Skeletal muscle cell (primary cell): ENCODE data around the gene CFAP299.

ENCODE experiments used
- DNase-seq: peaks from one replicate; pipeline ENCODE4 v3.0.0-alpha.2; 2010; ENCODE audit warnings: low read depth
- H3K4me3 ChIP-seq: 2 replicates; pipeline ENCODE4 v1.5.1; 2011; ENCODE audit warnings: low read depth, mild to moderate bottlenecking, control low read depth, low read length, moderate library complexity

Gene CFAP299

GRCh38 chr4:80475236-80475635 lies 139.7 kb downstream of the CFAP299 start:
- no peak for DNase-seq
- H3K4me3 ChIP-seq: no peak overlapping the region

DNA sequence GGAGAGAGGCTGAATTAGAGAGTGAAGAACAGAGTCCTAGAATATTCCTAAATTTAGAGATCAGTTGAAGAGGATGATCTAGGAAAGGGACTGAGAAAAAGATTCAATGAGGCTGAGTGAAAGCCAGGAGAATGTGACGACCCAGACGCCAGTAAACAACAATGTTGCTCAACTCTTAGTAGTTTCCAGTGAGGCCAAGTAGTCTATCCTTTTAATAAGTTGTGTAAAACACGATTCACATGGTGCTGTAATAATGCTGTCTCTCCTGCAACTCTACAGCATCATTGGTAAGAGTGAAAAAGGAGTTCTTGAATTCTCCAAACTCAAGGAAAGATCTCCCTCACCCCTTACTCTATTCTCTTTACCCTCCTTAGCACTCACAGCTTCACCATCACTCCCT lies 140.3 kb downstream of the CFAP299 start:
- no peak overlapping the region for H3K4me3 ChIP-seq

DNA sequence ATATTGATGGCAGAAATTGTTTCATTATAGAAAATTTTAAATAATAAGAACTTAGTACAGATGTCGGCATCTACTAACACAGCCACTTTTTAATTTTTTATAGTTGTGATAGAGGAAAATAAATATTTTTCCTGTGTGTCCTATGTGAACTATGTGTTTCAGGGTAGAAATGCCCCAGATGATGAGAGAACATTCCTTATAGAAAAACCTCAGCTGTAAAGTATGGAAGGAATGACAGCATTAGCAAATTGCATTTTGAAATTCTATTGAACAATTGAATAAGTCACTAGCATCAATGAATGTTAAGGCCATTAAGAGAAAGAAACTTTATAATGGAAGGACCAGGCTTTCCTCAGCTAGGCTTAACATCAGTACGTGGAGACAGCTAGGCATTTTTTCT lies 149.2 kb downstream of the CFAP299 start:
- DNase-seq: no peak
- H3K4me3 ChIP-seq: no peak overlapping the region

More for the DNA sequence above, 140.3 kb downstream of the CFAP299 start:
- no peak for DNase-seq

DNA sequence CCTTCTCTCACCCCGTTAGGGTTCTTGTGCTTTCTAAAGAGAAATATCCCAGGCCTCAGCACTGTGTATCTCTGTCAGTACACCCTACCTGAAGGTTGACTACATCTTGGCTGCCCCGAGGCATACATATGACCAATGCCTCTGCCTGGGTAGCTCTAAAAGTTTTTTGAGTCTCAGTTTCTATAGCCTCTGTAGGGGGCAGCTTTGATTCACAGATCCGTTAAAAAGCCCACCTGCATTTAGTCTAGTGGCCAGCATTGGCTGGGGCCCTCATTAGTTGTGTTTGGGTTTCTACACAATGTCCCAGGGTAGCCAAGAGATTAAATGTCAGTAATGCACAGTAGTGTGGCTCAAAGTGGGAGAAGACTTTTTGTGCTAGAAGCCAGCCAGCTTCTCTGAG lies 151.1 kb downstream of the CFAP299 start:
- no peak overlapping the region for H3K4me3 ChIP-seq
- DNase-seq: no peak

DNA sequence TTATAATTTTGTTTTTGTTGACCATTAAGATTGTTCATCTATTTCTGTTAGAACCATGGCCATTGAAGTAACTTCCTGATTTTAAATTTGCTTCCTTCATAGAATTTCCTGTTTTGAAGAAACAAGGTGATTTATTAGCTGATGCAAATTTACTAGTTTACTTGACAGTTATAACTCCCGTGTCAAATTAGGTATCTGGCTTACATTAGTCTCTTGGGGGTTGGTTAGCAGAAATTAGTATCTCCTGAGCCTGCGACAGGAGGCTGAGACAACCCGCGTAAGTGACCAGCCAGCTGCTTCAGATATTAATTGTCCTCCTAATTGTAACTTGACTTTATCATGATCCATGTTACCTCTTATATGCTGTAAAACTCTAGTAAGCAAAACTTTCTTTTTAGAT lies 154.3 kb downstream of the CFAP299 start:
- H3K4me3 ChIP-seq: no peak overlapping the region

DNA sequence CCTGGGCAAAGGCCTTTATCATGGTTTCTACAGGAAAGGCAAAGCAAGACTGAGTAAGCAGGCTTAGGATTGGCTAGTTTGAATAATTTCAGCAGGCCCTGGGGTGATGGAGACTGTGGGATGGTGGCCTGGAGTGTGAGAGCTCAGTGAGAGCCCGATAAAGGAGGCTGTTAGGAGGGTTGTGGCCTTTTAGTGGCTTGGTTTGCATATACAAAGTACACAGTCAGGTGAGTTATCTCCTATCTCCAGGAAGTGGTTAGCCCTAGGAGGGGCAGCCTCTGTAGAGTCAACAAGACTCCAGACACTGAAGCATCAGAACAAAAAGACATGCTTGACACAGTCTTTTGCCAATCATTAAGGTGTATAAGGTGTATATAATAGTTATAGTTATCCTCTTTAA lies 157.2 kb downstream of the CFAP299 start:
- no peak overlapping the region for H3K4me3 ChIP-seq
- DNase-seq: no peak

More for the DNA sequence above, 154.3 kb downstream of the CFAP299 start:
- DNase-seq: no peak

DNA sequence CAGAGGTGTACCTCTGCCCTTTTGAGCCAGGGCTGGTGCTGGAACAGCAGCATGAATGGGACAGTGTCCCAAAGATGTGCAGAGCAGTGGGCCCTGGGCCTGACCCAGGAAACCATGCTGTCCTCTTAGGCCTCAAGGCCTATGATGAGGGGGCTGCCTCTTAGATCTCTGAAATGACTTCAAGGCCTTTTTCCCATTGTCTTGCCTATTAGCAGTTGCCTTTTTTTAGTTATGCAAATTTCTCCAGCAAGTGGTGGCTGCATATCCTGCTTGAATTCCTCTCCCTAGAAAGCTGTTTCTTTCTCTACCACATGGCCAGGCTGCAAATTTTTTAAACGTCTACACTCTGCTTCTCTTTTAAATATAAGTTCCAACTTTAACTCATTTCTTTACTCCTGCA lies 160.3 kb downstream of the CFAP299 start:
- DNase-seq: no peak
- H3K4me3 ChIP-seq: no peak overlapping the region

DNA sequence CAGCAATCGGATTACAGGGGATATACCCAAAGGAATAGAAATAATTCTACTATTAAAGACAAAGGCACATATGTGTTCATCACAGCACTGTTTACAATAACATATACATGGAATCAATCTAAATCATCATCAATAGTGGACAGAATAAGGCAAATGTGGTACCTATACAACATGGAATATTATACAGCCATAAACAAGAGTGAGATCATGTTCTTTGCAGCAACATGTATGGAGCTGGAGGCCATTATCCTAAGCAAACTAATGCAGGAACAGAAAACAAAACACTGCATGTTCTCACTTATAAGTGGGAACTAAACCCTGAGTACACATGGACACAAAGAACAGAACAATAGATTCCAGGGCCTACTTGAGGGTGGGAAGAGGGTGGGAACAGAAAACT lies 163.2 kb downstream of the CFAP299 start:
- DNase-seq: no peak
- no peak overlapping the region for H3K4me3 ChIP-seq

DNA sequence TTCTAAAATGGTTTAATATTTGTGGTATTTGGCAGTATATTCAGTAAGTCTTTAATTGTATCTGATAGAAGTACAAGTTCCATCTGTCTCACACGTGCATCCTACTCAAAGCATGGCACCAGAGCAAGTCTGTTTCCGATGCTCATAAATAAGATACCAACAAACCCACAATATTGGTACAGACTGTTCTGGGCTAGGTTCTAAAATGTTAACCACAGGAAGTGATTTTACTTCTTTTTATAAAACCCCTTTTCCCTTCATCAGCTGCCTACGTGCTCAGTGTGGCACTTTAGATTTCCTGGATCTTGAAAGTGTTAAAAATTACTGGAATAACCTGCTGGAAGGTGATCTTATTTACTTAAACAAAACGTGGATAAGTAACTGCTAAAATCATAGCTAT lies 165.1 kb downstream of the CFAP299 start:
- no peak overlapping the region for H3K4me3 ChIP-seq
- peak; percentile 15 for DNase-seq

DNA sequence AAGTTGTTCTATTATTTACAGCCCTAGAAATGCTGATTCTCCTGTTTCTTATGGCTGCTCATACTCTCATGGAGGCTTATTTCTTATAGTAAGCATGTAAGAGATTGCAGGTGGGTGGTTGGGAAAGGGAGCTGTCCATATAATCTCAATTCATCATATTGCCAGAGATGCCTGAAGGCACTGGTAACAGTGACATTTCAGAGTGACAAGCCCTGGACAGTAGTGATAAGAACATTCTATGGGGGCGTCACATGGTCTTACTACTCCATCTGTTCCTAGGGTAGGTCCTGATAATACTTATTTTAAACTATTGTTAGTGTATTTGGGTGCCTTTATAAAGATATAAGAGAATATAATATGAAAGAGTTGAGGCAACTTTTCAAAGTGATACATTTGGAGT lies 171.5 kb downstream of the CFAP299 start:
- no peak for DNase-seq

GRCh38 chr4:80507507-80507906 lies 172.0 kb downstream of the CFAP299 start:
- DNase-seq: no peak
- H3K4me3 ChIP-seq: no peak overlapping the region

More for the DNA sequence above, 171.5 kb downstream of the CFAP299 start:
- H3K4me3 ChIP-seq: no peak overlapping the region

DNA sequence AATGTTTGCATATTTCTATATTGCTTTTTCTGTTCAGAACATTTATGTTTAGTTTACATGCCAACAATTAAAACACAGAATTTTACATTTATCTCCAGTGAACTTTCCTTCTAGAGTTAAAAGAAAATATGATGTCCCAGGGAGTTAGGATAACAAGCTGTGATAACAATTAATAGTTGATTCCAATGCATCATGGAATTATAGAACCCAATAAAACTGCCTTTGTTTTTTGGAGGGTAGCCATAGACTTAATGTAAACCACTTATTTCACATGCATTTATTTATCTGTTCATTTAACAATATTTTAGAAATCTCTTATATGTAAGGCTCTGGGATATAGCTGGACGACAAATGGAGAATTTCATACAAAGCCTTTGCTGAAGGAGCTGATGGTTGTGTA lies 180.0 kb downstream of the CFAP299 start:
- DNase-seq: no peak
- H3K4me3 ChIP-seq: no peak overlapping the region

GRCh38 chr4:80521438-80521837 lies 185.9 kb downstream of the CFAP299 start:
- H3K4me3 ChIP-seq: no peak overlapping the region
- DNase-seq: no peak

GRCh38 chr4:80526697-80527096 lies 191.2 kb downstream of the CFAP299 start:
- no peak overlapping the region for H3K4me3 ChIP-seq
- no peak for DNase-seq

DNA sequence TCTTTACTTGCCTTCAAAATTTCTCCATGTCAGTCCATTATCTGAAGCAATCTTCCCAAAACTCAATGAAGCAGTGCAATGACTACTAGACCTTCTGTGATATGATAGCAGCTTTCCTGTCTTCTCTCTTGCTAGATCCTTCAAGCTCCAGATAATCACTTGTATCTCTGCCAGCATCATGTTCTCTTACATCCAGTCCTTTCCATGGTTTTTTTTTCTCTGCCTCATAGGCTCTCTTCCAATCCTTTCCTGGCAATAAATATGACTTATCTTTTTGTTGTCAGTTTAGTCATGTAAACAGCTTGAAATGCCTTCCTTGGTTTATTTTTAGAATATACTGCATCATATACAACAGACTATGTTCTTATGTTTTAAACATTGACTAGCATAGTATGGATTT lies 193.5 kb downstream of the CFAP299 start:
- H3K4me3 ChIP-seq: no peak overlapping the region
- no peak for DNase-seq

DNA sequence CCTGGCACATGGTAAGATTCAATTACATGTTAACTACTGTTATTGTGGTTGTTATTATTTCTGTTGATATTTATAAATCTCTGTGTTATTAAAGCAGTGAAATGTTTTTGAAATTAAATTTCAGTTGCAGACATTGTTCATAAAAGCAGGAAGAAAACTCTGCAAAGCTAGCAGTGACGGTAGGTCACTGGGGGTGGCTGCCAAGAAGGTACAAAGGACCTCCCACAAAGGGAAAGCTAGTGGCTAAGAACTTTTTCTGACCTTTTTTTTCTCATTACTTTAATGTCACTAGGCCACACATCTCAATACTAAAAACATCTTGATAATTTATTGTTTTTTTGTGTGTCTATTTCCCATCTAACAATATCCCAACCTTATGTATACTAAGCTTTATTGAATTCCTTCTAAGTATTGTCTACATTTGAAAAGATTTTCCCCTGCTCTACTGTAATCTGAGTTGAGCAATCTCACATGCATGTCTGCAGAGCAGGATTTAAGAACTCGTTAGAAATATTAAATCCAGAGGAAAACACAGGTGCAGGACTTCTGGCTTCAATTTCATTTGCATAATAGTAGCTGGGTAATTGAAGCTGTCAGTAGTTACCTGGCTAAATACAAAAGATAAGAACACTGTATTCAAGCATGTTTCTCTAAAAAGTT lies 197.3 kb downstream of the CFAP299 start:
- no peak for DNase-seq
- no peak overlapping the region for H3K4me3 ChIP-seq

DNA sequence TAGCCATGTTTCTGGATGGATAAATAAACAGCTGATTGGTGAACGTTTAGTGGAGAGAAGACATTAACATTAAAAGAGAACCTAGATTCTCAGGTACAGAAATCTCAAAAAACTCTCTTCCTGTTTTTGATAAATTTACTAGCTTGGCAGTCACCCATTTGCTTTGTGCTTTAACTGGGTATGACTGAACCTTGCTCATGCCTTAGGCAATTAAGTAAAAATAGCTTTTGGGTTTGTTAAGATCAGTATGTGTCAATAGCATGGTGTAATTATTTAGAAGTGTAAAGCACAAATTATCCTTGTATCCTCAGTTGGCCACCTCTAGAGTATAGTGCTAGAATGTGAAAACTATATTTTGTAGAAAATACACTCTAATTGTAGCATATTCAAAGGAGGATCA lies 200.0 kb downstream of the CFAP299 start:
- H3K4me3 ChIP-seq: no peak overlapping the region

GRCh38 chr4:80538276-80538926 lies 202.9 kb downstream of the CFAP299 start:
- H3K4me3 ChIP-seq: no peak overlapping the region
- no peak for DNase-seq

More for the DNA sequence above, 200.0 kb downstream of the CFAP299 start:
- DNase-seq: no peak

DNA sequence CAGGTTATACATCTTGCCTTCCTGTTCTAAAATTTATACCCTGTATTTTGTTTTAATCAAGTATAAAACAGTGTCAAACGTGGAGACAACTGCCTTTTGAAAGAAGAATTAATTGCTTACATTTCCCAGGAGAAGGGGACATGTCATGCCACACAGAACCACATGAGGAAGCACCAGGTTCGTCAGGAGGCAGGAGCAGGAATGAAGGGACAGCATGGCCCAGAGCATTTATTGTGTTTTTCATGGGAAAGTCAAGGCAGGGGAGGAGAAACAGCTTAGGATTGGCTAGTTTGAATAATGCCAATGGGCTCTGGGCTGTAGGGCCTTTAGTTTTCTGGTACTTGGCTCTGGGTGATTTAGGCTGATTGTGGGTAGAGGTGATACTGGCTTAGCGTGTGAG lies 203.7 kb downstream of the CFAP299 start:
- DNase-seq: no peak
- no peak overlapping the region for H3K4me3 ChIP-seq

DNA sequence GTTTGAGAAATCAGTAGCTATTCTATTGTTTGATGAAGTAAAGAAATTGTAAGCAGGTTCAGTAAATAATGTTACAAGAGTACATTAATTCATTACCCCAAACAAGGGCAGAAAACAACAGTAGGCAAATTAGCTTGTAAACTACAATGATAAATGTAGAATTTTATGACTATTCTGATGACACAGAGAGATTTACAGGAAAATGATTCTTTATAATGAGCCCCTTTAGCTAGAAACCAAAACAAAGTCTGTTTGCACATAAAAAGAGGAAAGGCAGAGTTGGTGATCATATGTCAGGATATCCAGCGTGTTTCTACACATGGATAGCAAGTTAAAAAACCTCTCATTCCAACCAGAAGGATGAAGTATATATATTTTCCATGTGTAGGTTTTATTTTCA lies 204.8 kb downstream of the CFAP299 start:
- no peak overlapping the region for H3K4me3 ChIP-seq
- DNase-seq: no peak

DNA sequence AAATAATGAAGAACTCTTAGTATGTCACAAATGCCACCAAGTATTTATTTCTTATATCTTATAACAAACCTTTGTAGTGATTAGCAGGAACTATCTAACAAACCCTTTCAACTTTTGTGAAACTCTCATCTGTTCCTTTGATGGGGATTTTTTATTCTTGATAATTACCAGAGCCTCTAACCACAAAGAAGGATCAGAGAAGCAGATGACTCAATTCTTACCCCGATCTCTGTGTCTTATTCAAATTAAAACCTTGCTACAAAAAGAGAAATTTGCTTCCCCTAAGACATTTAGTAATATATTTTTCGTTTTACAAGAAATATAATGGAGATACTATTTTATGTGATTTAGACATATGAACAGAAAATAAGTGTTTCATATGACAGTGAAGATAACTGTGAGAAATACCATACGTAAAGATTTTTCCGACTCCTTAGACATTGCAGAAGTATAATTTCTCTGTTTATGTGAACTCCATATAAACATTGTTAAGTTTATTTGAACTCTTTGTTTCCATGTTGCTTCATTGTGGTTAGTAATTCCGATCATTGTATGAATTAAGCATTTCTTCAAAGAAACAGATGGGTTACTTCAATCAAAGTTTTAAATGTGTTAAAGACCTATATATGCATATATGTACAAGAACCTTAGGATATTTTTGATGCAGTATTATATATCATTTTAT lies 205.4 kb downstream of the CFAP299 start:
- no peak for DNase-seq
- H3K4me3 ChIP-seq: no peak overlapping the region
